Neural progenitor cell (in vitro differentiated cells): ENCODE results near the gene DCHS1. TPM values are rescaled to one million over a fixed set of nuclear protein-coding genes. Genes with fewer than 3 reads are reported as not detected.

Source experiments
- DNase-seq: peaks from one replicate; pipeline ENCODE4 v3.0.0-alpha.2; 2016; ENCODE audit warnings: low spot score
- H2AFZ ChIP-seq: fragments of 200-600 bp; sonication (generic); replicated peaks from 2 replicates; pipeline ENCODE4 v1.6.1; 2016; ENCODE audit warnings: antibody characterized with exemption
- H3F3A ChIP-seq: fragments of 200-600 bp; sonication (generic); 2 replicates; pipeline ENCODE4 v1.6.1; 2016; ENCODE audit warnings: antibody characterized with exemption, low read depth
- H3K27ac ChIP-seq: fragments of 200-600 bp; sonication (generic); 2 replicates; pipeline ENCODE4 v1.5.1; 2016; ENCODE audit warnings: mild to moderate bottlenecking
- H3K27me3 ChIP-seq: fragments of 200-600 bp; sonication (generic); 2 replicates; pipeline ENCODE4 v1.6.1; 2016; ENCODE audit warnings: mild to moderate bottlenecking, moderate library complexity
- H3K36me3 ChIP-seq: fragments of 200-600 bp; sonication (generic); 2 replicates; pipeline ENCODE4 v1.5.1; 2016
- H3K4me1 ChIP-seq: fragments of 200-600 bp; sonication (generic); 2 replicates; pipeline ENCODE4 v1.6.1; 2016; ENCODE audit warnings: mixed run types
- H3K4me2 ChIP-seq: fragments of 200-600 bp; sonication (generic); 2 replicates; pipeline ENCODE4 v1.6.1; 2016
- H3K4me3 ChIP-seq: fragments of 200-600 bp; sonication (generic); 2 replicates; pipeline ENCODE4 v1.5.1; 2016
- H3K79me2 ChIP-seq: fragments of 200-600 bp; sonication (generic); 2 replicates; pipeline ENCODE4 v1.6.1; 2016; ENCODE audit warnings: low read depth
- H3K9ac ChIP-seq: fragments of 200-600 bp; sonication (generic); 2 replicates; pipeline ENCODE4 v1.6.1; 2016
- H3K9me3 ChIP-seq: fragments of 200-600 bp; sonication (generic); 2 replicates; pipeline ENCODE4 v1.5.1; 2016; ENCODE audit warnings: low read depth
- H4K20me1 ChIP-seq: fragments of 200-600 bp; sonication (generic); 2 replicates; pipeline ENCODE4 v1.6.1; 2016; ENCODE audit warnings: low read depth
- H3K27ac Mint-ChIP-seq: 3 replicates; pipeline ENCODE4 v1.8.0; 2021; ENCODE audit warnings: mixed read lengths
- H3K27me3 Mint-ChIP-seq: 2 replicates; pipeline ENCODE4 v1.8.0; 2022; ENCODE audit warnings: low read depth, mild to moderate bottlenecking, inconsistent platforms, moderate library complexity, mixed read lengths; ENCODE audit not compliant: insufficient read depth
- H3K36me3 Mint-ChIP-seq: 3 replicates; pipeline ENCODE4 v1.8.0; 2021; ENCODE audit warnings: mixed read lengths
- H3K4me1 Mint-ChIP-seq: 3 replicates; pipeline ENCODE4 v1.8.0; 2021; ENCODE audit warnings: mixed read lengths
- H3K4me3 Mint-ChIP-seq: 3 replicates; pipeline ENCODE4 v1.8.0; 2021; ENCODE audit warnings: mild to moderate bottlenecking, moderate library complexity, mixed read lengths
- H3K9me3 Mint-ChIP-seq: 3 replicates; pipeline ENCODE4 v1.8.0; 2020; ENCODE audit warnings: mixed read lengths
- CTCF ChIP-seq: fragments of 200-600 bp; sonication (generic); IDR thresholded peaks from 2 replicates; pipeline ENCODE4 v1.5.1; 2017; ENCODE audit warnings: antibody characterized with exemption, mild to moderate bottlenecking
- EZH2 ChIP-seq: fragments of 200-600 bp; sonication (generic); IDR thresholded peaks from 2 replicates; pipeline ENCODE4 v1.6.1; 2017; ENCODE audit warnings: antibody characterized with exemption, mild to moderate bottlenecking, moderate library complexity
- EZH2phosphoT487 ChIP-seq: fragments of 200-600 bp; sonication (generic); IDR thresholded peaks from 2 replicates; pipeline ENCODE4 v1.6.1; 2017; ENCODE audit warnings: antibody characterized with exemption
- total RNA-seq: library from RNA; depleted of rRNA; stranded (reverse); fragments of >200 nt; gene quantifications from 2 replicates; pipeline ENCODE4 v1.2.3, GENCODE V29; 2015; ENCODE audit warnings: low replicate concordance

The DCHS1 gene
- total RNA-seq, 1 donor from 2014 or later: 4.5 TPM

- Histone ChIP-seq H3K9me3 (no peaks in the 10 kb centered on the region), H3K4me3 (no peak overlapping the region), H3F3A (peaks cover 30% of the 10 kb centered on the region), H2AFZ (no peak overlapping the region), H3K79me2 (peaks cover 6% of the 10 kb centered on the region), H3K9ac (no peak overlapping the region), H3K4me2 (no peak overlapping the region), H4K20me1 (no peaks in the 10 kb centered on the region), H3K4me1 (peaks cover 26% of the 10 kb centered on the region), H3K27ac (no peak overlapping the region), H3K36me3 (no peaks in the 10 kb centered on the region), H3K27me3 (no peaks in the 10 kb centered on the region)
- Mint-ChIP-seq H3K4me1 (no peaks in the 10 kb centered on the region), H3K4me3 (peak overlapping the region; percentile 52), H3K27ac (no peak overlapping the region), H3K27me3 (no peaks in the 10 kb centered on the region), H3K36me3 (peaks cover 6% of the 10 kb centered on the region), H3K9me3 (no peaks in the 10 kb centered on the region)
- TF ChIP-seq EZH2phosphoT487 (no peak), CTCF (no peak), EZH2 (no peak)
- DNase-seq: no peak
Measured at GRCh38 chr11:6616596-6617250, 38.9 kb downstream of the DCHS1 start.

- H3K27ac Mint-ChIP-seq: no peak overlapping the region
- Histone ChIP-seq H3K4me2 (no peak overlapping the region), H2AFZ (no peak overlapping the region), H3K4me3 (no peak overlapping the region), H3K9me3 (no peaks in the 10 kb centered on the region), H3K27me3 (no peaks in the 10 kb centered on the region), H3K27ac (no peak overlapping the region), H3K79me2 (peaks cover 13% of the 10 kb centered on the region), H3F3A (peaks cover 30% of the 10 kb centered on the region), H3K4me1 (peaks cover 24% of the 10 kb centered on the region), H4K20me1 (peaks cover 4% of the 10 kb centered on the region), H3K9ac (no peak overlapping the region), H3K36me3 (no peaks in the 10 kb centered on the region)
- H3K4me3 Mint-ChIP-seq: no peak overlapping the region
- H3K27me3 Mint-ChIP-seq: peaks cover 4% of the 10 kb centered on the region
- no peaks in the 10 kb centered on the region for H3K9me3 Mint-ChIP-seq
- H3K4me1 Mint-ChIP-seq: peaks cover 5% of the 10 kb centered on the region
- DNase-seq: no peak
- H3K36me3 Mint-ChIP-seq: peaks cover 9% of the 10 kb centered on the region
- TF ChIP-seq EZH2phosphoT487 (no peak), EZH2 (no peak), CTCF (no peak)
Measured at GRCh38 chr11:6615882-6616585, 39.6 kb downstream of the DCHS1 start.

- Histone ChIP-seq H3K36me3 (no peaks in the 10 kb centered on the region), H3K27me3 (no peaks in the 10 kb centered on the region), H3K9ac (no peak overlapping the region), H3K4me2 (no peak overlapping the region), H3F3A (peaks cover 21% of the 10 kb centered on the region), H3K9me3 (no peaks in the 10 kb centered on the region), H3K4me3 (no peak overlapping the region), H2AFZ (no peak overlapping the region), H3K4me1 (peaks cover 15% of the 10 kb centered on the region), H3K27ac (no peak overlapping the region), H3K79me2 (peaks cover 21% of the 10 kb centered on the region), H4K20me1 (peaks cover 7% of the 10 kb centered on the region)
- Mint-ChIP-seq H3K9me3 (no peaks in the 10 kb centered on the region), H3K27ac (no peak overlapping the region), H3K27me3 (peaks cover 4% of the 10 kb centered on the region), H3K4me3 (peak overlapping the region; percentile 37), H3K4me1 (peaks cover 9% of the 10 kb centered on the region), H3K36me3 (peaks cover 16% of the 10 kb centered on the region)
- no peak for TF ChIP-seq EZH2
- TF ChIP-seq CTCF: no peak
- no peak for TF ChIP-seq EZH2phosphoT487
- DNase-seq: no peak
Measured at GRCh38 chr11:6615046-6615445, 40.6 kb downstream of the DCHS1 start.
